H1 (cell line): ENCODE measurements around the gene NCLN. TPM values are rescaled to one million over a fixed set of nuclear protein-coding genes. Genes with fewer than 3 reads are reported as not detected.

Experiments
- BCL11A ChIP-seq, 2 experiments: IDR thresholded peaks; one replicate each; pipeline ENCODE4 v1.6.1; 2011; ENCODE audit warnings: low read depth in 2 of 2, low read length in 2 of 2, mild to moderate bottlenecking in 2 of 2
- BRCA1 ChIP-seq: IDR thresholded peaks from 2 replicates; pipeline ENCODE4 v1.6.1; 2012; ENCODE audit warnings: low read depth, low read length, improper control_type of control experiment
- CHD7 ChIP-seq: fragments of 300-600 bp; sonication (generic); IDR thresholded peaks from 2 replicates; pipeline ENCODE4 v1.7.1; 2012; ENCODE audit warnings: low read length, moderate library complexity, mild to moderate bottlenecking, inconsistent platforms; ENCODE audit not compliant: insufficient replicate concordance
- HDAC6 ChIP-seq: IDR thresholded peaks from one replicate; pipeline ENCODE4 v1.7.1; 2012; ENCODE audit warnings: low read depth, mild to moderate bottlenecking, inconsistent platforms, low read length, moderate library complexity
- MAFK ChIP-seq: IDR thresholded peaks from 2 replicates; pipeline ENCODE4 v1.6.1; 2012; ENCODE audit warnings: low read depth, mild to moderate bottlenecking, improper control_type of control experiment, low read length
- MAX ChIP-seq: IDR thresholded peaks from 2 replicates; pipeline ENCODE4 v1.6.1; 2012; ENCODE audit warnings: inconsistent platforms
- RAD21 ChIP-seq, 2 experiments: IDR thresholded peaks in 1 of 2; conservative IDR thresholded peaks in 1 of 2; 2 replicates each; pipeline ENCODE4 v1.6.1; 2011; ENCODE audit warnings: low read depth in 2 of 2, low read length in 2 of 2, improper control_type of control experiment in 1 of 2, inconsistent platforms in 1 of 2, mild to moderate bottlenecking in 1 of 2, moderate library complexity in 1 of 2
- RBBP5 ChIP-seq: IDR thresholded peaks from 2 replicates; pipeline ENCODE4 v1.7.1; 2012; ENCODE audit warnings: low read depth, mild to moderate bottlenecking, inconsistent platforms, low read length, moderate library complexity, borderline replicate concordance
- TEAD4 ChIP-seq: IDR thresholded peaks from 2 replicates; pipeline ENCODE4 v1.6.1; 2012; ENCODE audit warnings: low read depth, low read length, inconsistent platforms, mixed read lengths
- polyA plus RNA-seq, 7 experiments: library from polyadenylated mRNA; depleted of rRNA in 3 of 7; stranded (reverse) in 5 of 7; unstranded in 2 of 7; fragments of >200 nt in 5 of 7; fragments of 200-250 nt in 2 of 7; gene quantifications; 1 replicate in 5 of 7; 2 replicates in 1 of 7; 4 replicates in 1 of 7; pipeline versions ENCODE4 v1.2.1 to v1.2.3, GENCODE V29; 2011 to 2013; ENCODE audit warnings: missing spikeins in 2 of 7, mixed read lengths in 2 of 7
- total RNA-seq: library from RNA; stranded (reverse); fragmentation: NEBNext Ultra II Directional; extraction: Animal tissue kit (Norgen Biotek cat#: 25700); gene quantifications from 2 replicates; pipeline ENCODE4 v1.2.1, GENCODE V29; 2021

Gene NCLN
- total and polyA plus RNA-seq, 2 of the 8 experiments (the other 6 are each of a cell fraction or from before 2014, with no cell fraction given), result 89.2 to 103 TPM

- TF ChIP-seq CHD7 (no peak), RBBP5 (no peak), TEAD4 (no peak), MAFK (no peak), HDAC6 (no peak), RAD21 (IDR thresholded peaks at IDR 0.05 in 1 of 2, conservative IDR thresholded peaks at IDR 0.05 in 1 of 2; ENCODE audit: low read depth in 2 of 2, low read length in 2 of 2) (no peak), MAX (no peak), BRCA1 (no peak), BCL11A (IDR thresholded peaks at IDR 0.05; ENCODE audit: low read depth in 2 of 2, low read length in 2 of 2) (no peak)
Measured at GRCh38 chr19:3190921-3191805, 5.4 kb downstream of the NCLN start (continued).
